Caco-2 (cell line): Measurements from ENCODE around the gene KRTAP10-2. TPM values are rescaled to one million over a fixed set of nuclear protein-coding genes. Genes with fewer than 3 reads are reported as not detected.
A peak's percentile ranks its signal among the peaks of the same experiment; 100 is the strongest.
"Not testable (repeated sequence)": the region's sequence is repeated elsewhere in the genome, so short reads cannot be mapped to it uniquely, and the experiment has no call there.

Experiments
- BruUV-seq: library from RNA; stranded (reverse); fragments of 400-500 nt; replicated peaks from 2 replicates; lab custom pipeline; 2021; lab: Mats Ljungman, UMichigan
- CTCF ChIA-PET: fragments of 300-600 bp; sonication (Branson Sonifier 250); formaldehyde crosslinking; loops from one replicate; lab custom pipeline; 2022; ENCODE audit warnings: antibody characterized with exemption; lab: Charles Lee
- POLR2A ChIA-PET: fragments of 300-600 bp; sonication (Branson Sonifier 250); formaldehyde crosslinking; loops from one replicate; lab custom pipeline; 2022; ENCODE audit warnings: antibody characterized with exemption; lab: Charles Lee
- DNase-seq, 2 experiments: peaks; one replicate each; pipeline versions ENCODE4 v3.0.0 to v3.0.0-alpha.2; 2020 to 2022
- H3K27me3 ChIP-seq: replicated peaks from 2 replicates; pipeline ENCODE4 v1.6.0; 2011; ENCODE audit warnings: low read length; ENCODE audit not compliant: control insufficient read depth, insufficient read depth
- H3K36me3 ChIP-seq: 2 replicates; pipeline ENCODE4 v1.5.1; 2011; ENCODE audit warnings: low read length; ENCODE audit not compliant: control insufficient read depth, insufficient read depth
- H3K4me1 ChIP-seq: fragments of 250-450 bp; sonication (Bioruptor Pico); 2 replicates; pipeline ENCODE4 v1.5.1; 2020; ENCODE audit warnings: mild to moderate bottlenecking
- H3K4me3 ChIP-seq: 2 replicates; pipeline ENCODE4 v1.5.1; 2011; ENCODE audit warnings: low read depth, mild to moderate bottlenecking, control low read depth, low read length
- H3K9me3 ChIP-seq: fragments of 250-450 bp; sonication (Bioruptor Pico); 2 replicates; pipeline ENCODE4 v1.5.1; 2020; ENCODE audit warnings: mild to moderate bottlenecking, moderate library complexity
- H3K27ac Mint-ChIP-seq: one replicate; pipeline ENCODE4 v1.8.0; 2022; ENCODE audit warnings: mixed read lengths; ENCODE audit not compliant: unreplicated experiment
- H3K27me3 Mint-ChIP-seq: one replicate; pipeline ENCODE4 v1.8.0; 2022; ENCODE audit warnings: mixed read lengths; ENCODE audit not compliant: insufficient read depth, unreplicated experiment
- H3K36me3 Mint-ChIP-seq: one replicate; pipeline ENCODE4 v1.8.0; 2022; ENCODE audit warnings: mild to moderate bottlenecking, mixed read lengths; ENCODE audit not compliant: insufficient read depth, unreplicated experiment
- H3K4me1 Mint-ChIP-seq: one replicate; pipeline ENCODE4 v1.8.0; 2022; ENCODE audit warnings: low read depth, mixed read lengths; ENCODE audit not compliant: unreplicated experiment
- H3K4me3 Mint-ChIP-seq: one replicate; pipeline ENCODE4 v1.8.0; 2022; ENCODE audit warnings: mild to moderate bottlenecking, moderate library complexity, mixed read lengths; ENCODE audit not compliant: unreplicated experiment
- H3K9me3 Mint-ChIP-seq: one replicate; pipeline ENCODE4 v1.8.0; 2022; ENCODE audit warnings: mixed read lengths; ENCODE audit not compliant: unreplicated experiment
- CTCF ChIP-seq, 2 experiments: fragments of 200-600 bp in 1 of 2; IDR thresholded peaks; 1 replicate in 1 of 2; 2 replicates in 1 of 2; pipeline versions ENCODE4 v1.5.1 to v1.8.0; 2011 to 2022; ENCODE audit warnings: antibody characterized with exemption in 1 of 2, control low read depth in 1 of 2, inconsistent platforms in 1 of 2, low read depth in 1 of 2, low read length in 1 of 2, mild to moderate bottlenecking in 1 of 2, moderate library complexity in 1 of 2; ENCODE audit not compliant: insufficient read depth in 1 of 2, severe bottlenecking in 1 of 2, unreplicated experiment in 1 of 2
- intact Hi-C: fragments of 100-400 bp; cut with micrococcal nuclease; formaldehyde crosslinking; loops from one replicate; pipeline ENCODE4 v1.10.0; 2022; ENCODE audit not compliant: unreplicated experiment
- total RNA-seq: library from RNA; stranded (reverse); gene quantifications from 2 replicates; pipeline ENCODE4 v1.2.3, GENCODE V29; 2022

KRTAP10-2 gene
- total RNA-seq, 1 experiment from 2014 or later = not detected

- no peak overlapping the region for H3K4me3 Mint-ChIP-seq
- Histone ChIP-seq H3K9me3 (no peaks in the 10 kb centered on the region), H3K36me3 (no peaks in the 10 kb centered on the region), H3K27me3 (no peaks in the 10 kb centered on the region), H3K4me1 (peaks cover 9% of the 10 kb centered on the region), H3K4me3 (no peak overlapping the region)
- H3K4me1 Mint-ChIP-seq = no peaks in the 10 kb centered on the region
- no peaks in the 10 kb centered on the region for H3K36me3 Mint-ChIP-seq
- no peak for DNase-seq
- H3K27ac Mint-ChIP-seq = no peak overlapping the region
- TF ChIP-seq CTCF (IDR thresholded peaks at IDR 0.05; ENCODE audit: insufficient read depth in 1 of 2, low read depth in 1 of 2, low read length in 1 of 2, severe bottlenecking in 1 of 2, unreplicated experiment in 1 of 2) = no peak
- ChIA-PET CTCF (interaction anchor here (0.8 to 1.2 kb wide), 2 partner anchors 236 to 286 kb away, joined by 3 to 5 read pairs; no protein-coding TSS in a partner anchor), POLR2A (interaction anchor here (0.6 kb wide), 1 partner anchor 287 kb away, joined by 3 read pairs; no protein-coding TSS in a partner anchor)
- no peaks in the 10 kb centered on the region for H3K9me3 Mint-ChIP-seq
- intact Hi-C loops = no loop called here
- no TSS peak for BruUV-seq
- H3K27me3 Mint-ChIP-seq = no peaks in the 10 kb centered on the region
Observed at GRCh38 chr21:44506279-44507255, 44.7 kb downstream of the KRTAP10-2 start.

- CTCF ChIA-PET = interaction anchor here (0.6 to 1.2 kb wide), 4 partner anchors 235 to 409 kb away, joined by 3 to 5 read pairs (median 4); no protein-coding TSS in a partner anchor
- no peaks in the 10 kb centered on the region for H3K4me1 Mint-ChIP-seq
- H3K27me3 Mint-ChIP-seq = no peaks in the 10 kb centered on the region
- H3K4me1 ChIP-seq = peaks cover 9% of the 10 kb centered on the region
- TF ChIP-seq CTCF (IDR thresholded peaks at IDR 0.05; ENCODE audit: insufficient read depth in 1 of 2, low read depth in 1 of 2, low read length in 1 of 2, severe bottlenecking in 1 of 2, unreplicated experiment in 1 of 2) = no peak
- no peaks in the 10 kb centered on the region for H3K9me3 ChIP-seq
- no peaks in the 10 kb centered on the region for H3K36me3 Mint-ChIP-seq
- H3K27me3 ChIP-seq = no peaks in the 10 kb centered on the region
- no TSS peak for BruUV-seq
- H3K27ac Mint-ChIP-seq = peak overlapping the region; percentile 35
- no peaks in the 10 kb centered on the region for H3K9me3 Mint-ChIP-seq
- no peaks in the 10 kb centered on the region for H3K36me3 ChIP-seq
- peak; percentile 35 to 64 for DNase-seq
- POLR2A ChIA-PET = interaction anchor here (0.6 kb wide), 1 partner anchor 288 kb away, joined by 3 read pairs; no protein-coding TSS in a partner anchor
- intact Hi-C loops = no loop called here
- H3K4me3 ChIP-seq = no peak overlapping the region
- H3K4me3 Mint-ChIP-seq = no peak overlapping the region
Observed at GRCh38 chr21:44505673-44506278, 45.5 kb downstream of the KRTAP10-2 start.

GRCh38 chr21:44503901-44504399 lies 47.4 kb downstream of the KRTAP10-2 start:
- BruUV-seq = no TSS peak
- Histone ChIP-seq H3K9me3 (no peaks in the 10 kb centered on the region), H3K27me3 (no peaks in the 10 kb centered on the region), H3K36me3 (no peaks in the 10 kb centered on the region), H3K4me3 (no peak overlapping the region), H3K4me1 (peaks cover 9% of the 10 kb centered on the region)
- H3K9me3 Mint-ChIP-seq = no peaks in the 10 kb centered on the region
- no peak overlapping the region for H3K27ac Mint-ChIP-seq
- H3K4me3 Mint-ChIP-seq = no peak overlapping the region
- intact Hi-C loops = no loop called here
- H3K4me1 Mint-ChIP-seq = no peaks in the 10 kb centered on the region
- ChIA-PET CTCF (no interaction called here), POLR2A (no interaction called here)
- no peaks in the 10 kb centered on the region for H3K27me3 Mint-ChIP-seq
- no peak for TF ChIP-seq CTCF (IDR thresholded peaks at IDR 0.05; ENCODE audit: insufficient read depth in 1 of 2, low read depth in 1 of 2, low read length in 1 of 2, severe bottlenecking in 1 of 2, unreplicated experiment in 1 of 2)
- DNase-seq = no peak
- H3K36me3 Mint-ChIP-seq = no peaks in the 10 kb centered on the region

GRCh38 chr21:44503006-44503889 lies 48.1 kb downstream of the KRTAP10-2 start:
- intact Hi-C loops, H3K4me1 Mint-ChIP-seq, CTCF ChIA-PET, H3K36me3 ChIP-seq, BruUV-seq, H3K4me3 Mint-ChIP-seq, H3K27ac Mint-ChIP-seq, DNase-seq, POLR2A ChIA-PET, H3K27me3 Mint-ChIP-seq, H3K27me3 ChIP-seq, H3K9me3 Mint-ChIP-seq, H3K36me3 Mint-ChIP-seq, H3K4me3 ChIP-seq, H3K9me3 ChIP-seq, H3K4me1 ChIP-seq: not testable (repeated sequence)
